Amygdala (tissue), 56 donors: ENCODE data around the gene DUSP22.
"Not testable (repeated sequence)": the region's sequence is repeated elsewhere in the genome, so short reads cannot be mapped to it uniquely, and the experiment has no call there.

Experiments used
- DNase-seq, 56 donors: peaks; one replicate each; lab custom pipeline; 2025; lab: John Stamatoyannopoulos, UW

DUSP22 gene

DNA sequence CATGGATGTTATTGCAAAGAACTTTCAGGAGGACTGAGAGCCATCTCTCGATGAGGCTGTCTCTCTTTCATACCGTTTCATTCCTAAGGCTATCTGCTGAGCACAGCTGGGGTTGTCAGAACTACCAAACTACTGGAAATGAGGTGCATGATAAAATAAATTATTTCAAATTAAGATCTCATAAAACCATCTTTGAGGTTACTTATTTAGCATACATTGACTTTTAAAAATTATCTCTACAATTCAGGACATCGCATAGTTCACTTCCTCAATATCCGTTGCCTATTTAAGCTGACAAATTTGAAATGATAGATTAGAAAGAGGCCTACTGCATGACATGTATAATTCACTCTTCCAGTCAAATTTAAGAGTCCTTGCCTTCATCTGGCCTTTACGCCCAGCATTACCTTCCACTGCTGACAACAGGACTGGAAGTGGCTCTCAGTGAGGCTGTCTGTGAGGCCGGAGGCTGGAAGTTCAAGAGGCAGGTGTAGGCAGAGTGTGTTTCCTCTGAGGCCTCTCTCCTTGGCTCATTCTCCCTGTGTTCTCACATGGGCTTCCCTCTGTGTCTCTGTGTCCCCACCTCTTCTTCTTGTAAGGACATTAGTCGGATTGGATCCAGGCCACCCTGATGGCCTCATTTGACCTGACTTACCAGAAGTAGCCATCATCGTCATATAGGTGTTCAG, 12.8 kb upstream of the DUSP22 start:
- no peak for DNase-seq

DNA sequence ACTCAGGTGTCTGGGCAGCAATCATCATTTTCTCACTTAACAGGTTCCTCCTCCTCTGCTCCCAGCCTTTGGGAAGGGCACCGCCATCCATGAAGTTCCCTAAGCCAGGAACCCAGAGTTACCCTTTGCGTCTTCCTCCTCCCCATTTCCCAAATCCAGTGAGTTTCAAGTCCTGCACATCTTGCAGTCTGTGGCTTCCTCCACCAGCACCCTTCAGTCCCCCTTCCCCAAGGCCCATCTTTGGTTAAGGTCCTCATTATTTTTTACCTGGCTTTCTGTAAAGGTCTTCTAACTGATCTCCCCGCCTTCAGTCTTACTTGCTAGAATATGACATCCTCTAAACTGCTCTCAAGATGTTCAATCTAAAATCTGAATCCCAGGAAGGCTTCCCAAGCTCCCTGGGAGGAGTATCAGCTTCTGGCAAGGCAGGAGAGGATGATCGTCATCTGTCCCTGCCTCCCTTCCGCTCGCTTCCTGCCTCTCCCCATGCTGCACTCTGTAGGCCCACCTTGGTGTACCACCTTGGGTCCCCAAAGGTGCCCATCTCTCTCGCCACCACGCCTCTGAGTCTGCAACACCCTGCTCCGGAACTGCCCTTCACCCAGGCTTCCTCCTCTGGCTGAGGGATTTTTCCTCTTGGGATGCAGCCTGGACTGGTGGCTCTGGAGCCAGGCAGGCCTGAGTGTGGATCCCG, 11.4 kb upstream of the DUSP22 start:
- DNase-seq, result no peak

DNA sequence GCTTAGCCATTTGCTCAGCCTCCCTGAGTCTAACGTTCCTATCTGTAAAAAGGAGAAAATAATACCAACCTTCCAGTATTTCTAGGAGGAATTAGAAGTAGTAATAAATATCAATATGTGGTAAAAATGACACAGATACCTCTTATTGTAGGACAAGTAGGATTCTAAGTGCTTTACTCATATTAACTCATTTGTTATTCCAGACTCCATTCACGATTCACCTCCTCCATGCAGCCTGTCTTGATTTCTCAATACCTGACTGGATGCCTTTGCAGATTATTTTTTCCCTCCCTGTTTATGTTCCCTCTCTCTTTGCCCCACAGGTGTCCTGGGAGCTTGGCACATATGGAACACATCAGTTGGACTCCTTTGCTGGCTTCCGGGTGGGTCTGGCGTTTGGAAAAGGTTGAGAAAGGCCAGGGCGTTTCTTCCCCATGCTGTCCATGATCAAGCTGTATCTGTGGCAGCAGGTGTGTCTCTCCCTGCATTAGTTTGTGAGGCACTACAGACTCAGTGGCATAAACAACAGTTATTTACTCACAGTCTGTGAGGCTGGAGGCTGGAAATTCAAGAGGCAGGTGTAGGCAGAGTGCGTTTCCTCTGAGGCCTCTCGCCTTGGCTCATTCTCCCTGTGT, 10.7 kb upstream of the DUSP22 start:
- DNase-seq, result no peak

DNA sequence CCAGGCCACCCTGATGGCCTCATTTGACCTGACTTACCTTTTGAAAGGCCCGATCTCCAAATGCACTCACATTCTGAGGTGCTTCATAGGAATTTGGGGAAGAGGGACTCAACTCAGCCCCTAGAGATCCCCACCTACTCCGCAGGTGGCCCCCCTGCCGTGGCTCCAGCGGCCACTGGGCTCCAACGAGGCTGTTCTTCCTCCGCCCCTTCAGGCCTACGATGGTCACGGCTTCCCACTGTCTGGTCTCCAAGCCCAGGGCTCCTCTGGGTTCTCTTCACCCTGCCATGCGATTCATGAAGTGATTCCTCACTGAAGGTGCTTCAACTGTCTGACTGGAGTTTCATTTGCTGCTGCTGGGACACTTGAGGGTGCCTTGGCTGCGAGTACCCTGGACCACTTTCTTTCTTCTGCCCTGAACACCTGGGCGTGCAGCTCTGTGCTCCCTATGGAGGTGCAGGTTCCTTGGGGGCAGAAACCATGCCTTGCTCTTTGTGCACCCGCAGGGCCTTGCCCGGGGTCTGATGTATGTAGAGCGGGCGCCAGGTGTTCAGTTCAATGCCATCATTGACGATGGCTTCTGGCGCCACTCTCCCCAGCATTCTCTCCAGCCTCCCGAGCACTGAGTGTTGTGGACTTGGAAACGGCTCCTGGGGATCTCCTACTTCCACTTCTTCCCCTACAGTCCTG, 10.0 kb upstream of the DUSP22 start:
- no peak for DNase-seq

DNA sequence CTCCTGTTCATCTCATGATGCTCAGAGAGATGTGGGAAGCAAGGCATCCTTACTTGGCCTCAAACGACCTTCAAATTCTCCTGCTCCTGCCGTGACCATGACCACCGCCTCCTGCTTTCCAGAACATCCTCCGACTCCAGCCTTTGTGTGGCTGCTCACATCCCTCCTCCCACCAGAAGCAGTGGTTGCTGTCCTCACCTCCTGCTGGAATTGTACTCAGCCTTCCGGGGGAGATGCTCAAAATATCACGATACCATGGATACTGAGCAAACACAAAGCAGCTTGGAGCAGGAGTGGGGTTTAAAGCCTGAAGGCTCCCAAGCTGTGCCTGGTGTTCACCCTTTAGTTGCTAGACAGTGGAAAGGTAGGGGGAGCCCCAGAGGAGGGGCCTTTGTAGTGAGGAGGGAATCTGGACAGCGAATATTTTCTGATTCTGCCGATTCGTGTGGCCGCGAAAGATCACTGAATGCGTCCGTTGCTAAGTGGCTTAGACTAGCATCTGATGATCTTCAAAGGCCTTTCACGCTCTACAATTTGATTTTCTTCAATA, 9.3 kb upstream of the DUSP22 start:
- DNase-seq, result no peak

DNA sequence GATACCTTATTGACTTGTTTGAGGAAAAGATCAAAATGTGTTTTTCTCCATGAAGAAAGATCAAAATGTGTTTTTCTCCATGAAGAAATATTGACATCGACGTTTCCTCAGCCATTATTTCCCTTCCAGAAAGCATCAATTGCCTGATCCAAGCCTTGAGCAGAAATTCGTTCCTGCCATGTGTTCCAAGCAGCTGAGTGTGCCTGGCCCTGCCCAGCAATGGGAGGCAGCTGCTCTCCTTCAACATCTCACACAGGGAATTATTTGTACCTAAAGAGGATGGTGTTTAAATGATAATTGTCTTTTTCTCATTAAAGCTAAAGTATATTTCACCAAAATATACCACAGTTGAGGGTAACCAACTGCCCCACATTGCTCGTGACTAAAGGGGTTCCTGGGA, 7.8 kb upstream of the DUSP22 start:
- DNase-seq, result no peak

DNA sequence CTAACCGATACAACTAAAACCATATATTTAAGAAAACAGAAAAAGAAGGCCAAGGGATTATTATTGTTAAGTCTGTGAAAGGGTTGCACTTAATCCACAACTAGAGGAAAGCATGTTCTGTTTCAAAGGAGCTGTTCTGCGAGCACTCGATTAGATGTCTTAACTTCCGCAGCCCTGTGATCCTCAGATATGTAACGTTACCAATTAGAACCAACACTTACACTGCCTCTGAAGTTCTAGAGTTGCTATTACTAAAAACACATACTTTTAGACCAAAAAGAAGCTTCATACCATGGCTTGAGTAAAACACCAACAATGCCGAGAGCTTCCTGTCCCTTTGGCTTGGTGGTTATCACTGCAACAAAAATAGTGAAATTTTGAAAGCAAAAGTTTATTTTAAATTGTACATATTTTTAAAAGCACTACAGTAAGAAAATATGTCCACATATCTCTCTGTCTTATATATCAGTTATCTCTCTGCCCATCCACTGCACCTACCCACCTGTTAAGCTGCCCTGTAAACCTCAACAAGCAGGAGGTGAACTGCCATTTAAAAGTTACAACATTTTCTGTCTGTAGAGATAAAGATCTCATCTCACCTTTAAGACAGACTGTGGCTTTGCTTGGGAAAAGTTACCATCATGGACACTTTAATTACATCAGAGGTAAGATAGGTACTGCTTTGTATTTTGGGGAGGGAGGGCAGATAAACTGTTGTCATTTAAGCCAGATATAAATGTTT, 7.1 kb upstream of the DUSP22 start:
- no peak for DNase-seq

DNA sequence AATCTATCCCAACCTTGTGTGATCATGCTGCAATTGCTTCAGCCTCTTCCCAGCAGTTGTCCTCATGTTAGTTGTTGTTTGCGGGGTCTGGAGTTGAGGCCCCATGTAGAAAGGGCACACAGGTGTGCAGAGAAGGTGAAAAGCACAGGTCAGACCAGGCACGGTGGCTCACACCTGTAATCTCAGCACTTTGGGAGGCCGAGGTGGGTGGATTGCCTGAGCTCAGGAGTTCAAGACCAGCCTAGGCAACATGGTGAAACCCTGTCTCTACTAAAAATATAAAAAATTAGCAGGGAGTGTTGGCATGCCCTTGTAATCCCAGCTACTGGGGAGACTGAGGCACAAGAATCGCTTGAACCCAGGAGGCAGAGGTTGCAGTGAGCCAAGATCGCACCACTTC, 6.4 kb upstream of the DUSP22 start:
- not testable (repeated sequence) for DNase-seq

DNA sequence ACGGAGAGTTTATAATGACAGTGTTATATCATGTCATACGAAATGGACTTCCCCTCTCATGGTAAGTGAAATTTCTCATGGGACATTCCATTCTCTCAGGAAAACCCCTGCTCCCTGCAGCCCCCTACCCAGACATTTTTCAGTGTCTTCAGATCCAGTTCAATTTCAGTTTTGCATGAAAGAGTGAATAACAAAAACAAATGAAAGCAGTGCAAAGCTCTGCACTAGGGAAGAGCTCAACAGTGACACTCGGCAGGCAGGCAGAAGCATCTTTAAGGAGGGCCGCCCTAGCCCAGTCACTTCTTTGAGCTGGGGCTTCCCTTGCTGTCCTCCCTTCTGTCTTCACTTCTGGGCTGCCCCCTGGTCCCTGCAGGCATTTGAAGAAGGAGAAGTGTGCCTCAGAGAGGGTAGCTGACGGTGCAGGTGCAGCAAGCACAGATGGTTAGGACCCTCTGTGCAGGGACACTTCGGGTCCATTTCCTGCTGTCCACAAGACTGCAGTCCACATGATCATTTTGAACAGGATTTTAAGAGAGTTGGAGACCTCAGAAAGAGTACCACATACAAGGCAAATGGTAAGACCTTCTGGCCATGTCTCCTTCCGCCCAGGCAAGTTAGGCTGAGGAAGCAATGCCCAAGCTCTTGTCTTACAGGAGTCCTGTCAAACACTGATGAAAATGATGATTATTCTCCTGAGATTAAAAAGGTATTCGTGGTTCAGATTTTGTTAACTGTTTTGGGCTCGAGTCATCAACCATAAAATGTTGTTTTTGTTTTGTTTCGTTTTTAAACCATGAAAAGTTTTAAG, 5.4 kb upstream of the DUSP22 start:
- no peak for DNase-seq

DNA sequence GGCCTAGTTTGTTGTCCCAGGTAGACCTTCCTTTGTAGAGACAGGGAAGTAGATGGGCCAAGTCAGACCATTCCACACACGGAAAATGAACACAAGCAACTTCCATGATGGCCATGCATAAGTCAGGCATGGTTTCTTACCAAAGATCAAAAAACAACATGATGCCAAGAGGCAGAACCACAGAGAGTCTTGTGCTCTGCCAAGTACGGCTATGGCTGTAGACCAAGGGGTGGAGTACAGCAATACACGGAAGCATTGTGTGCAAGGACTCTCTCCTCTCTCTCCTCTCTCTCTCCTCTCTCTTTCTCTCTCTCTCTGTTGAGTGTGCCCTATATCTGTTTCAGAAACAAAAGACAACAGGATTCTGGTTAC, 4.8 kb upstream of the DUSP22 start:
- no peak for DNase-seq

DNA sequence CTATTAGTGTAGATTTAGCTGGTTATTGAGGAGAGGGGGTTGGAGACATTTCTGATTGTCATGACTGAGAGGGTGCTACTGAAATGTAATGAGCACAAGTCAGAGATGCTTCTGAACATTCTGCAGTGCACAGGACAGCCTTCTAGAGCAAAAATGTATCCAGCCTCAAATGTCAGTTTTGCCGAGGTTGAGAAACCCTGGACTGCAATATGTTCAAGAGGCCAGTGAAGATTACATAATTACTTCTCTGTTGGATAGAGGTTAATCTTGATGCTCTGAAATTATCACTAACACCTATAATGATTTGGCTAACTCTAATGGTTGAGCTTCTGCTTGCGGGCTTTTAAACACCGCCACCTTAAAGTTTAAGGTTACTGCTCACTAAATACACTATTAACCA, 3.4 kb upstream of the DUSP22 start:
- no peak for DNase-seq

DNA sequence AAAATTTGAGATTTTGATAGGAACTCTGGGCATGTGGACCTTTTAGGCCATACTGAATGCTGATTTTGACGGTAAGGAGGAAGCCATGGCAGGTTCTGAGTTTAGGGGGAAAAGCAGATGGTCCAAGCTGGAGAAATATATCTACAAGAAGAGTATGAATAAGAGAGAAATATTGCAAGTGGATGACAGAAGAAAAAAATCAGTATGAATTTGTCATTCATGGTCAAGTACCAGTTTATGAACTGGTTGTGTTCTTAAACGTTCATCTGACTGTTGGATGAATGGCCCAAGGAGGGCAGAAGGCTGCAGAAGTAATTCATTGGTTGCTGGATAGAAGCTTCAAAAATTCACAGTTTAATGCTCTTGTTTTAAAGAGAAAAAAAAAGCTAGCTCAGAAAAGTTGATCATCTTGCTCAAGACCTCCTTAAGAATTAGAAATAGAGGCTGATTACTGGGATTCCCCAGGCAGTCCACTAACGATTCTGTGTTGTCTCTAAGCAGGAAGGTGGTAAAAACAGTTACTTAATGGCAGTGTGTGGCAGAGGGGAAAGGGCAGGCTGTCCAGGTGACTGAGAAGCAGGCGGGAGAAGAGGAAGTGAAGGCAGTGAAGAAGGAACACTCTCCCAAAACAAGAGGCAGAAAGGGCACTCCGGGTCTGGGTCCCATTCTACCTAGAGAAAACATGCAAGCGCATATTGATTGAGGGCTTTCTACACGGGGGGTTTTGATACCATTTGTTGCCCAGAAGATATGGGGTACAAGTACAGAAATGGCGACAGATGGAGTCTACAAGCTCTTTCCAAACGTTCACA, 2.0 kb upstream of the DUSP22 start:
- DNase-seq, result no peak

DNA sequence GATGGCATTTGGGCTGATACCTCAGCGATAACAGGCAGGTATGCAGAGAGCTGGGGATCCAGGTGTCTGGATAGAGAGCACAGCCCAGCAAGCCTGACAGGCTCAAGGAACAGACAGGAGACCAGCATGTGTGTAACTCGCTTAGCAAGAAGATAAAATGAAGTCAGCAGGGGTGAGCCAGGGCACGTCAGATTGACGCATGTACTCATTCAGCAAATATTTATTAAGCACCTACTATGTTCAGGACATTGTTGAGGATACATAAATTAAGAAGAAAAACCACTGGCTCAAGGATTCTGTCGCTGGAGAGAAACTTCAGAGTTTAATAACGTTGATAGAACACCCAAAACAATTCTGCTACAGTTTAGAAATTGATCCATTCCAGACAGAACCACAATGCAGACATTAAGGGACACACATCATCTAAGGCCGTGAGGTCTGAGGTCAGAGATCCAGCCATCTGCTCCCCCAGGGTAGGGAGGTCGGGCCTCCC, 1.0 kb upstream of the DUSP22 start:
- DNase-seq, result no peak

DNA sequence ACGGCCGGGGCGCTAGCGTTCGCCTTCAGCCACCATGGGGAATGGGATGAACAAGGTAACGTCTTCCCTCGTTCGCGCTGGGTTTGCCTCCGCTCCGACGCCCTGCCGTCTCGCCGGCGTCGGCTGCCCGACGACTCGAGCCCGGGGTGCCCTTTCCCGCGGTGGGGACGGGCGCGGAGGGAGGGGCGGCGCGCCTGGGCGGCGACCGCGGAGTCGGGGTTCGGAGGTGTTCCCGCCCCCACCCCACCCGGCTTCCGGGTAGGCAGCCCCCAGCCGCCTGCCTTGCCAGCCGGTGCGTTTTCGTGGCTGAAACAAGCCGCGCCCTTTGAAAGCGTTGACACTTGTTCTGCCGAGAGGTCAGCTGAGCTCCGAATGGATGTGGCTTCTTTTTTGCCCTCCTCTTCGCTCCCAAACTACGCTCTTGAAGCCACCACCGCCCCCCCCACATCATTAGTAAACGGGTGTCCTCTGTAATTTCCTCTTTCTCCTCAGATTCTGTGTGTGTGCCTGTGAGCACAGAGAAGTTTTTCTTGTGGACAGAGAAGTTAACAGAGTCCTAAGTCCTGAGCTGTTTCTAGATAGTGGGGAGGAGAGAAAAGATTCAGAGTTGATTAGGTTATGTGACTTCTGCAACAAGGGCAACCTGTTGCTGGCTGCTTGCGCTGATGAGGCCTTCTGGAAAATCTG, 362 bp downstream of the DUSP22 start:
- no peak for DNase-seq

DNA sequence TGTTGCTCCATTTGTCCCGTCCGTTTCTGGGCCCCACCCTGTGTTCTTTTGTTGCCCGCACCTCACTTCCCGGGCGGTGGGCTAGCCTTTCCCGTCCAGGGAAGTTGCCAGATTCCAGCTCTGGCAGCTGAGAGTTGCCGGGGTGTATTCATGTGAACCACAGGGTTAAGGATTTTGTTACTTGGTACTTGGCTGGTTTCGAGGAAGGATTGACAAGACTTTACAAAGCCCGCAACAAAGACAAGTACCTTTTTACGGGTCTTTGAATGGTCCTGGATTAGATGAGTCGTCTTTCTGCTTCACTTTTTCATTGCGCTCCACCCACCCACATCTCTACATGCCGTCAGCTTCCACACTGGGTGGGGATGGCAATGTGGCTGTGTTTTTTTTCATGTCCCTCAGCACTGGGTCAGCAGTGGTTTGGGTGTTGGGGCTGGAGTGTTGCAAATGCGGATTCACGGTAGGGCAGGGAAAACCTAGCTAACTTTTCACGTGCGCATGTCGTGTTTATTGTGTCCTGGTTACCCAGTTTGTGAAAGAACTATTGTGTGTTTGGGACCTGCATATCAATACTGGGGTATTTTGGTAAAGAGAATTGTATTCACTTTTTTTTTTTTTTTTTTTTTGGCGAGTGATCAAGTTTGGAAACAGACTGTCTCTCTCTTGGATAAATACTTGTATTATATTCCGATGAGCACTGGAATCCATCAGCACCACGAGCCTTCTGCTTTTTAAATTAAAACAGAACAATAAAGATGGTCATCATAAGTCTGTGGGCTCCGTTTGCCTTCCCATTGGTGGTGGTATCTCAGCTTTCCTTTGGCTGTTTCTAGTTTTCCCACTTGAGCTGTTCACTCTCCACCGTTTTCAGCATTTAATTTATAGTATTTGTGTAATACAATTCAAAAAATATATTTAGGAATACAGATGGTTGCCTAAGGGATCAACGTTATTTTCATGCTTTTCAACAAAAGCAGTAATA, 1.2 kb downstream of the DUSP22 start:
- DNase-seq, result no peak

DNA sequence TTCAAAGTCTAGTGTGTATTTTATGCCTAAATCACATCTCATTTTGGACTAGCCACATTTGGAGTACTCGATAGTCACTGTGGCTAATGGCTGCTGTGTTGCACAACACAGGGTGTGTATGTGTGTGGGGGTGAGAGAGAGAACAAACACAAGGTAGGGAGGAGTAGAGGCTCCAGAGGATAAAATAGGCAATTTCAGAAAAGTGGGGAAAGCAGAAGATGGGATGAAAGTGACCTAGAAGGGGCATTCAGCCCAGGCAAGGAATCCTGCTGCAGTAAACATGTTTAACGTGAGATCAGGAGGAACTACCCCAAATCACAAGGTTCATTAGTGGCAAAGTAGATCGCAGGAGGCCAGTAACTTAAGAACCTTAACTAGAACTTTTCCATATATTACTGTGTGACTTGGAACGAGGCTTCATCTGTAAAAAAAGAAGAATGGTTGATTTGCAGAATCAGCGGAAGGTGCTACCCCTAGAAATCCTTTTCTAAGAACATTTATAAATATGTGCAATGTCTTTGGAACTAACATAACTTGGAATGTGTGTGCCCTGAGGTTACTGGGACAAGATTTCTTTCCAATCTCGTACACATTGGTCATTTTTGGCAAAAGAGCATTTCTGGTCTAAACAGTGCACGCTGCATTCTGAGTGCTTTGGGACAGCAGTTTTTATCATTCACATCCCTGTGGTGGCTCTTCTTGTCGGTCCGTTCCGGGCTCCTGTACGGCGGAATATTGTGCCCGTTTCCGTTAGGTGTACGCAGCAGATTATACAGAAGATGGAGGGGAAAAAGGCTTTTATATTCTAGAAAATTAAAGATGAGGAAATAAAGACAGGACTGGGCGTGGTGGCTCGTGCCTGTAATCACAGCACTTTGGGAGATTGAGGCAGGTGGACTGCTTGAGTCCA, 2.6 kb downstream of the DUSP22 start:
- DNase-seq, result no peak
